Small intestine (tissue), 4 donors: ENCODE results near the gene EZH2. TPM values are rescaled to one million over a fixed set of nuclear protein-coding genes. Genes with fewer than 3 reads are reported as not detected.

Experiments used
- polyA plus RNA-seq, 4 donors: library from polyadenylated mRNA; stranded (reverse) in 3 of 4; unstranded in 1 of 4; fragments of 200-250 nt in 3 of 4; fragments of 120-200 nt in 1 of 4; gene quantifications; one replicate each; pipeline versions ENCODE4 v1.2.1 to v1.2.3, GENCODE V29; 2013
- donor health status: healthy with polysubstance abuse.
- donor health status: Bipolar disorder and iron deficiency.
- donor health status: healthy.

The EZH2 gene
- polyA plus RNA-seq, 4 donors, result 5.4 to 17.6 (median 10.9) TPM

Other genes with a start within 250 kb of the EZH2 start
- gene CUL1, start 185.4 kb downstream of the EZH2 start, polyA plus RNA-seq, result 10 to 100 TPM; 24.2 to 40.5 (median 30.4) TPM
- gene PDIA4, start 144.2 kb upstream of the EZH2 start, polyA plus RNA-seq, result 100 to 1,000 TPM in 2 of 4 donors, 10 to 100 TPM in 2; 19.9 to 239 (median 84.4) TPM
- gene ZNF786, start 206.4 kb upstream of the EZH2 start, polyA plus RNA-seq, result 1 to 10 TPM; 2.5 to 8.3 (median 3.2) TPM
- 1 to 10 TPM in 1 of 4 donors, under 1 TPM in 3; 0.45 to 3.9 (median 0.76) TPM for gene ZNF425, start 242.0 kb upstream of the EZH2 start, polyA plus RNA-seq